Heart left ventricle (tissue), 13 donors: ENCODE measurements around the gene BACH2.

Source experiments
- POLR2A ChIP-seq, 2 donors: fragments of 450-650 bp; IDR thresholded peaks; one replicate each; pipeline ENCODE4 v1.6.1; 2017; ENCODE audit warnings: antibody characterized with exemption in 2 of 2, mild to moderate bottlenecking in 2 of 2, moderate library complexity in 2 of 2
- TF ChIP-seq, protein P1 (sequence below), 12 donors: fragments of 200-600 bp; sonication (generic) in 4 of 12; IDR thresholded peaks; one replicate each; pipeline versions ENCODE4 v1.5.0 to v1.8.0; 2018 to 2022; ENCODE audit warnings: antibody characterized with exemption in 12 of 12, mild to moderate bottlenecking in 5 of 12
- donor health status: ischemic (EF 13 %, LVEDD 7.1; RV severe dilation, severe dysfunction).
- donor health status: DM: no; HTN: yes; CAD: no.
- donor health status: DM: no; HTN: no; CAD: no.
- donor health status: ischemic (EF 25% LVEDD 6.9; RV normal size, moderate dysfunction).
- donor health status: ischemic (EF 25% LVEDD 5.7; RV mildly dilated, moderate dysfunction).
- donor health status: ischemic (EF 35%, LVEDD 5.7; RV mildly dilated, moderate dysfunction).
- donor health status: nonischemic (EF 11% LVEDD 7.7; RV severe dilation, severe dysfunction).
- donor health status: DM: yes; HTN: yes; CAD: no.
- donor health status: PGD.
- donor health status: ischemic (EF 29% LVEDD 5.4; RV normal size, mild dysfunction).
- donor health status: nonischemic (EF 23%, LVEDD 6.1; RV moderate dilation, normal function).

DNA sequence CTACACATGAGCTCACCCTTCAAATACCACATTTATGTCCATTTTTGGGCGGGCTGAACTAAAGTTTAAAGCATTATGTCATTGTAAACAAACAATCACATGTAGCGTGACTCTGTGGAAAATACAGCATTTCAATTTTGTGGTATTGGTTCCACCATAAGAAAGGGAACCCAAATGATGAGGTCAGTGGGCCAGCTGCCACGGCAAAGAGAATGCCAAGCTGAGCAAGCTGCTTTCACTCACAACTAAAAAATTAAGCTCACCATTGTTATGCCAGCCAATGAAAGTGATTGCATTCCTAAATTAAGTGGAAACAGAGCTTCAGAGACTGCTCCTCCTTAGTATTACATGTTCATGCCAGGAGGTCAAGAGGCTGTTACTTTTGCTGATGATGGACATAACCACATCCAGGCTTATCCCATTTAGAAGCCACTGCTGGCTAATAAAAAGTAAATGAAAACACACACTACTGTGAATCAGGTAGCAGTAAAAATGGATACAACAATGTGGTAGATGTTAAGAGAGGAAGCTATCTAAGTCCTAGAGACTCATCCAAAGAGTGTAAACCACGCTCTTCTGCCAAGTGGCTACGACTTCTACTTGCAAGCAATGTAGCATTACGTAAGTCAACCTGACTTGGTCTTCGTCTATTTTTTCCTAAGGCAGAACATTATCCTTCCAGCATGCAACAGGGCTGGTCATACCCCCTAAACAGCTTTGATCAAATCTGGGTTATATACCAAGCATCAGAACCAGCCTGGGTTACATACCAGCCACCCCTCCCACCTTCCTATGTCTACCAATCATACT, 164.8 kb downstream of the BACH2 start:
- TF ChIP-seq, protein P1, sequence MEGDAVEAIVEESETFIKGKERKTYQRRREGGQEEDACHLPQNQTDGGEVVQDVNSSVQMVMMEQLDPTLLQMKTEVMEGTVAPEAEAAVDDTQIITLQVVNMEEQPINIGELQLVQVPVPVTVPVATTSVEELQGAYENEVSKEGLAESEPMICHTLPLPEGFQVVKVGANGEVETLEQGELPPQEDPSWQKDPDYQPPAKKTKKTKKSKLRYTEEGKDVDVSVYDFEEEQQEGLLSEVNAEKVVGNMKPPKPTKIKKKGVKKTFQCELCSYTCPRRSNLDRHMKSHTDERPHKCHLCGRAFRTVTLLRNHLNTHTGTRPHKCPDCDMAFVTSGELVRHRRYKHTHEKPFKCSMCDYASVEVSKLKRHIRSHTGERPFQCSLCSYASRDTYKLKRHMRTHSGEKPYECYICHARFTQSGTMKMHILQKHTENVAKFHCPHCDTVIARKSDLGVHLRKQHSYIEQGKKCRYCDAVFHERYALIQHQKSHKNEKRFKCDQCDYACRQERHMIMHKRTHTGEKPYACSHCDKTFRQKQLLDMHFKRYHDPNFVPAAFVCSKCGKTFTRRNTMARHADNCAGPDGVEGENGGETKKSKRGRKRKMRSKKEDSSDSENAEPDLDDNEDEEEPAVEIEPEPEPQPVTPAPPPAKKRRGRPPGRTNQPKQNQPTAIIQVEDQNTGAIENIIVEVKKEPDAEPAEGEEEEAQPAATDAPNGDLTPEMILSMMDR (IDR thresholded peaks at IDR 0.05), result no peak
- no peak for TF ChIP-seq POLR2A (IDR thresholded peaks at IDR 0.05)
